CD1c-positive myeloid dendritic cell (primary cell): Measurements from ENCODE around the gene GATAD2A.

Source experiments
- DNase-seq: peaks from one replicate; pipeline ENCODE4 v3.0.0-alpha.2; 2016; ENCODE audit errors: extremely low spot score

The GATAD2A gene

GRCh38 chr19:19420570-19421298 is 15.3 kb downstream of the GATAD2A start:
- DNase-seq: peak; percentile 51

DNA sequence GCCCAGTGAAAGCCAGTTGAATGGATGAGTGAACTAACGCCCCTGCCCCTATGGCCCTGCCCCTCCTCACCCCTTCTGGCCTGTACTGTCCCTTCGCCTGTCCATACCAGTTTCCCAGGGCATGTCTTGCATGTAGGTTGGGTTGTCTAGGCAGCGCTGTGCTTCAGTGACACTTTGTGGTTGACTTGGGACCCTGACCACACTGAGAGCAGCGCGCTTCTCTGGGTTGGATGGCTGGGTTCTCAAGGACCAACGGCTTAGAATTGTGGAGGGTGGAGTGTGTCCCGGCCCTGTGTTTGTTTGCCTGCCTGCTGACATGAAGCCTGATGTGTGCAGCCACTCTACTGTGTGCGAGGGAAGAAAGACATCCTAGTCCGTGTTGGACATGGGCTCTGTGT is 15.8 kb downstream of the GATAD2A start:
- DNase-seq: no peak

- no peak for DNase-seq
Observed at GRCh38 chr19:19422156-19422555, 16.7 kb downstream of the GATAD2A start.

- no peak for DNase-seq
Observed at GRCh38 chr19:19423322-19423721, 17.8 kb downstream of the GATAD2A start.

DNA sequence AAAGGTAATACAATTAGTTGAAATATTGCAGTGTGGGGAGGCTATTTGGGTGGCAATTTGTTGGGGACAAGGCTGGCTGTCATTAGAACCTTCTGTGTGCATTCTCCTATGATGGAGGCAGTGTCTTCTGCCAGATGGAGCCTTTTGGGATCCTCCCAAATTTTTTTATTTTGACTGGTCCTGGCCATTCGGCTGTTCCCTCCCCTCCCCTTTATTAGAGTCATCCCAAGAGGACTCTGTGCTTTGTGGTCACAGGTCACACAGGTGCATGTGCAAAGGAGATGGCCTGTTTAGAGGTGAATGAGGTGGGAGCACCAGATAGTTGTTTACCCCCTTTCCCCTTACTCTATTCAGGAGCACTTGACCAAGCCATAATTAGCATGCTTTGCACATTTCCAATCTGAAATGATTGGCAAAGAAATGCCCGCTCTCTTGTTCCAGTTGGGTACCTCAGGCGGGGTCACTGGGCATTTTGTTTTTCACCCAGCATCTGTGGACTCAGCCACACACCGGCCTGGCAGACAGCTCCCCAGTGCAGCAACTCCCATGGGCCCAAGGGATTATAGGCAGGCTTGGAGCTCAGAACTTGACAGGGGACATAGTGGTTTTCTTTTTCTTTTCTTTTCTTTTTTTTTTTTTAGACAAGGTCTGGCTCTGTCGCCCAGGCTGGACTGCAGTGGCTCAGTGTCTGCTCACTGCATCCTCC is 19.8 kb downstream of the GATAD2A start:
- DNase-seq: no peak

GRCh38 chr19:19426216-19426615 is 20.7 kb downstream of the GATAD2A start:
- DNase-seq: no peak

DNA sequence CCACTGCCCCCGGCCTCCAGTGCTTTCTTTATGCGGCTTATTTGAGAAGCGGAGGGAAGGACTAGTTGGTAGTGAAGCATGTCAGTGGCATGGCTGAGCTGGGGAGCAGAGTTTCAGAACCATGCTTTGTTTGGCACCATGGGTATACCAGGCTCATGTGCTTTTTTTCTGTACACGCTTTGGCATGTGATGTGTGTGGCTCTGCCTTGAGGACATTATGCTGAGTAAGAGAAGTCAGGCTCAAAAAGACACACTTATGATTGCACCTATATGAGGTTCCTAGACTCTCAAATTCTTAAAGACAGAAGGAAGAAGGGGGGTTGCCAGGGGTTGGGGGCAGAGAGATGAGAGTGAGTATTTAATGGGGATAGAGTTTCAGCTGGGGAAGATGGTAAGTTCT is 21.3 kb downstream of the GATAD2A start:
- DNase-seq: no peak

GRCh38 chr19:19427302-19427701 is 21.8 kb downstream of the GATAD2A start:
- DNase-seq: no peak

DNA sequence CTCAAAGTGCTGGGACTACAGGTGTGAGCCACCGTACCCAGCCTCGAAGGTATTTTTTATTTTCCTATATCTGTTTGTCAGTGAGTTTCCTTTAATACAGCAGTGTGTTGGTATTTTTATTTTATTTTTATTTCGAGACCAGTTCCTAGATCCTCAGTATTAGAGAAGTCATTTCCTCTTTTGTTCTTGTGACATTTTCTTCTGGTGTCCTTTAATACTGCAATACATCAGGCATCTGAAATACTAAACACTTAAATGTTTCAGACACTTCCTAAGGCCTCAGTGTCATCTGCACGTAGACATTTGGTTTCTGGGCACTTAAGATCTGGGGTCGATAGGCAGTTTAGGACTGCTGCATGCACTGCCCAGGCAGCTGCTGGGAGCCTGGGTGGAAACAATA is 22.5 kb downstream of the GATAD2A start:
- DNase-seq: peak; percentile 26

DNA sequence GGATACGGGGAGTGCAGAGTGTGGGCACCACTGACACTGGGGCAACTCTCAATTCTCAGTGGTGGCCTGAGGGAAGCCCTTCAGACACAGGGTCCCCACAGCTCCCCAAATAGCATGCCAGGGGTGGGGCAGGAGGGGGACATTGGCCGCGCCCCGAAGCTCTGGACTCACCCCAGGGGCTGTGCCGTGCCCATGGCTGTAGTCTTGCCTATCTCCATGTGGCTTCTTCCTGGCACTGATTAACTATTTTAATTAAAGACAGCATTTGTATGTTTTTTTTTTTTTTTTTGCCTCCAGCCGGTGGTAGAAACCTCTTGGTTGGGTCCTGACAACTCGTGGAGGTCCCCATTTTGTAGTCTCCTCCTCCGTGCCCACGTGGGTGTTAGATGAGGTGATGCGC is 23.3 kb downstream of the GATAD2A start:
- no peak for DNase-seq

- no peak for DNase-seq
Observed at GRCh38 chr19:19429361-19429760, 23.9 kb downstream of the GATAD2A start.

- DNase-seq: no peak
Observed at GRCh38 chr19:19432732-19433131, 27.3 kb downstream of the GATAD2A start.

GRCh38 chr19:19433666-19434213 is 28.3 kb downstream of the GATAD2A start:
- no peak for DNase-seq

- no peak for DNase-seq
Observed at GRCh38 chr19:19434483-19435045, 29.1 kb downstream of the GATAD2A start.

- no peak for DNase-seq
Observed at GRCh38 chr19:19436137-19436691, 30.7 kb downstream of the GATAD2A start.

DNA sequence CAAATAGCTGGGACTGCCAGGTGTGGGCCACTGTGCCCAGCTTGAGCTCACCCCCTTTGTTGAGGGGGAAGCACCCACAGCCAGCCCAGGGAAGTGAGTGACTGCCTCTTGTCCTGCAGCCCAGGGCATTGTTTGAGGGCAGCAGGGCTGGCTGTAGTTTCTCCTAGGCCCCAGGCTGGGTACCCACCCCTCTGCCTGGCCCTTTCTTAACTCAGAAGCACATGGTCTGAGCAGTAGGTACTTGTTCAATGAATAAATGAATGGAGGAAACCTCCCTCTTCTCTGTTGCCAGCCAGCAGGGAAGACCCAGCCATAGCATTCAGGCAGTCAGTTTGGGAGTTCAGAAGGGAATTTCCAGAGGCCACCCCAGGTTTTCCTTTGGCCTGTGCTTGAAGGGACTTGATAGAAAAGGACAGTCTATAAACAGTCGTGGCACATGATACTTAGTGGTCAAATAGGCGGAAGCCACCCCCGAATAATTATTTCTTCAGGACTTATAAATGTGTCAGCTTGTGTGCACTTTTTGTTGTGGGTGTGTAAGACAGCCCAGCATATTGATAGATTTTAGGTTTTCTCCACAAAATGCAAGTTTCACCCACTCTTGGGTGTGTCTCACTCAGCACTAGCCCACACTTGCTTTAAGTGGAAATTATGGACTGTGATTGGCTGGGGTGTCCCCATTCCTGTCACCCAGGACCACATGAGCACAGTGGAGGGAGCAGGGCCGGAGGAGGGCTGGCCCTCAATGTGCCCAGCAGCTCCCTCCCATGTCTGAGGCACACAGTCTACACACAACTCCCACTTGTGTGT is 33.1 kb downstream of the GATAD2A start:
- DNase-seq: no peak

DNA sequence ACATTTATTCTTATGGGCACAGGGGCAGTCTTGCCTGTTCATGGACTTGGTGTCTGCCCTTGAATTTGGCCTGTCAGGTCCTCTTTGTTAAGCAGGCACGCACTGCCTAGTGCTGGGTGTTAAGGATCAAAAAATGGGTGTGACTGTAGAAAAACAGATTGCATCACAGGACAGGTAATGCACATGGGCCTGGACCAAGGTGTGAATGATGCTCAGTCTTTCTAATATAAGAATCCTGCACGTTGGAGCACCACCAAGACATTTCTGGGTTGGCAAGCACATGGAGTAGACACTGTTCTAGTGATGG is 33.7 kb downstream of the GATAD2A start:
- DNase-seq: no peak

GRCh38 chr19:19443283-19443682 is 37.8 kb downstream of the GATAD2A start:
- DNase-seq: no peak

- DNase-seq: peak; percentile 20
Observed at GRCh38 chr19:19443902-19444680, 38.6 kb downstream of the GATAD2A start.

- DNase-seq: peak; percentile 54
Observed at GRCh38 chr19:19444681-19445155, 39.2 kb downstream of the GATAD2A start.

GRCh38 chr19:19445288-19445687 is 39.8 kb downstream of the GATAD2A start:
- no peak for DNase-seq
